Effector CD8-positive, alpha-beta T cell (primary cell): Measurements from ENCODE around the gene LRRC32.

ENCODE experiments used
- DNase-seq: peaks from one replicate; lab custom pipeline; 2025; lab: John Stamatoyannopoulos, UW

The LRRC32 gene

GRCh38 chr11:76662656-76663485 is 7.7 kb downstream of the LRRC32 start:
- DNase-seq = no peak

- DNase-seq = no peak
Observed at GRCh38 chr11:76661834-76662434, 8.6 kb downstream of the LRRC32 start.

- no peak for DNase-seq
Observed at GRCh38 chr11:76661306-76661751, 9.2 kb downstream of the LRRC32 start.

- no peak for DNase-seq
Observed at GRCh38 chr11:76660533-76661305, 9.8 kb downstream of the LRRC32 start.

GRCh38 chr11:76659672-76660532 is 10.6 kb downstream of the LRRC32 start:
- DNase-seq = no peak

- DNase-seq = no peak
Observed at GRCh38 chr11:76658651-76659650, 11.6 kb downstream of the LRRC32 start.

- DNase-seq = no peak
Observed at GRCh38 chr11:76658231-76658630, 12.3 kb downstream of the LRRC32 start.

- no peak for DNase-seq
Observed at GRCh38 chr11:76657187-76658170, 13.1 kb downstream of the LRRC32 start.

- DNase-seq = no peak
Observed at GRCh38 chr11:76656571-76657081, 13.9 kb downstream of the LRRC32 start.

- no peak for DNase-seq
Observed at GRCh38 chr11:76656050-76656531, 14.5 kb downstream of the LRRC32 start.

- DNase-seq = no peak
Observed at GRCh38 chr11:76655501-76656049, 15.0 kb downstream of the LRRC32 start.

- no peak for DNase-seq
Observed at GRCh38 chr11:76654980-76655379, 15.6 kb downstream of the LRRC32 start.

- no peak for DNase-seq
Observed at GRCh38 chr11:76654298-76654851, 16.2 kb downstream of the LRRC32 start.

- DNase-seq = no peak
Observed at GRCh38 chr11:76653674-76654284, 16.8 kb downstream of the LRRC32 start.

GRCh38 chr11:76653012-76653673 is 17.4 kb downstream of the LRRC32 start:
- no peak for DNase-seq

GRCh38 chr11:76649851-76650372 is 20.6 kb downstream of the LRRC32 start:
- DNase-seq = no peak

- no peak for DNase-seq
Observed at GRCh38 chr11:76649011-76649410, 21.5 kb downstream of the LRRC32 start.
